Keratinocyte (primary cell): ENCODE results near the gene BCAS4. TPM values are rescaled to one million over a fixed set of nuclear protein-coding genes. Genes with fewer than 3 reads are reported as not detected.

ENCODE experiments used
- DNase-seq: peaks from one replicate; pipeline ENCODE4 v3.0.0-alpha.2; 2011; ENCODE audit warnings: low read depth, missing footprints, low spot score
- FAIRE-seq: peaks from 2 replicates; lab custom pipeline; 2011; peaks lifted over from hg19 to GRCh38; lab: Jason Lieb, UNC
- H2AFZ ChIP-seq: 2 replicates; pipeline ENCODE4 v1.6.0; 2012; ENCODE audit warnings: low read length, control low read depth, inconsistent platforms; ENCODE audit not compliant: control insufficient read depth
- H3K27ac ChIP-seq: 2 replicates; pipeline ENCODE4 v1.5.1; 2011; ENCODE audit warnings: low read length; ENCODE audit not compliant: control insufficient read depth, insufficient read depth
- H3K27me3 ChIP-seq: 3 replicates; pipeline ENCODE4 v1.6.0; 2011; ENCODE audit warnings: low read length; ENCODE audit not compliant: control insufficient read depth, insufficient read depth; ENCODE audit errors: extremely low read depth
- H3K36me3 ChIP-seq, 2 experiments: 2 replicates in 1 of 2; 3 replicates in 1 of 2; pipeline ENCODE4 v1.5.1; 2011; ENCODE audit warnings: low read length in 2 of 2, mild to moderate bottlenecking in 1 of 2; ENCODE audit not compliant: control insufficient read depth in 2 of 2, insufficient read depth in 2 of 2; ENCODE audit errors: extremely low read depth in 1 of 2
- H3K4me1 ChIP-seq: 3 replicates; pipeline ENCODE4 v1.5.1; 2011; ENCODE audit warnings: low read length; ENCODE audit not compliant: control insufficient read depth, insufficient read depth; ENCODE audit errors: extremely low read depth
- H3K4me2 ChIP-seq: 3 replicates; pipeline ENCODE4 v1.6.0; 2011; ENCODE audit warnings: low read depth, low read length; ENCODE audit not compliant: control insufficient read depth, insufficient read depth; ENCODE audit errors: extremely low read depth
- H3K4me3 ChIP-seq, 3 experiments: fragments of 200-600 bp in 1 of 3; sonication (generic) in 1 of 3; 2 replicates in 2 of 3; 3 replicates in 1 of 3; pipeline ENCODE4 v1.5.1; 2011 to 2016; ENCODE audit warnings: low read length in 3 of 3, mild to moderate bottlenecking in 3 of 3, control low read depth in 2 of 3, inconsistent platforms in 1 of 3, low read depth in 1 of 3, mixed read lengths in 1 of 3, mixed run types in 1 of 3, moderate library complexity in 1 of 3; ENCODE audit not compliant: control insufficient read depth in 2 of 3, insufficient read depth in 2 of 3; ENCODE audit errors: extremely low read depth in 1 of 3
- H3K79me2 ChIP-seq: 2 replicates; pipeline ENCODE4 v1.6.0; 2012; ENCODE audit warnings: low read length; ENCODE audit not compliant: control insufficient read depth, insufficient read depth
- H3K9ac ChIP-seq: 3 replicates; pipeline ENCODE4 v1.6.0; 2011; ENCODE audit warnings: low read length; ENCODE audit not compliant: control insufficient read depth, insufficient read depth; ENCODE audit errors: extremely low read depth
- H3K9me1 ChIP-seq: 3 replicates; pipeline ENCODE4 v1.6.0; 2011; ENCODE audit warnings: low read length; ENCODE audit not compliant: control insufficient read depth, insufficient read depth; ENCODE audit errors: extremely low read depth
- H3K9me3 ChIP-seq: 2 replicates; pipeline ENCODE4 v1.5.1; 2012; ENCODE audit warnings: low read depth, low read length; ENCODE audit not compliant: control insufficient read depth
- H4K20me1 ChIP-seq: 3 replicates; pipeline ENCODE4 v1.6.0; 2011; ENCODE audit warnings: low read length; ENCODE audit not compliant: control insufficient read depth, insufficient read depth; ENCODE audit errors: extremely low read depth
- EZH2 ChIP-seq: IDR thresholded peaks from one replicate; pipeline ENCODE4 v1.6.1; 2012; ENCODE audit warnings: inconsistent platforms, mild to moderate bottlenecking, low read length, moderate library complexity
- dilution Hi-C: fragments of 300-500 bp; cut with MboI; formaldehyde crosslinking; loops from one replicate; pipeline ENCODE4 v1.7.0; 2020; ENCODE audit warnings: low sequenced_read_pairs; ENCODE audit not compliant: extremely low pct_ligation_motif_present
- polyA plus RNA-seq, 5 experiments: library from polyadenylated mRNA; depleted of rRNA in 3 of 5; stranded (reverse) in 3 of 5; stranded (forward) in 1 of 5; unstranded in 1 of 5; fragments of >200 nt; gene quantifications; 1 replicate in 1 of 5; 2 replicates in 3 of 5; 3 replicates in 1 of 5; pipeline versions ENCODE4 v1.2.1 to v1.2.3, GENCODE V29; 2011 to 2012; ENCODE audit warnings: missing spikeins in 2 of 5, low read depth in 1 of 5, low replicate concordance in 1 of 5
- TF ChIP-seq, protein P1 (sequence below), 3 experiments: IDR thresholded peaks in 1 of 3; conservative IDR thresholded peaks in 1 of 3; optimal IDR thresholded peaks in 1 of 3; 2 replicates in 2 of 3; 3 replicates in 1 of 3; pipeline versions ENCODE3 to v1.5.1; 2011; ENCODE audit warnings: low read length in 3 of 3, mild to moderate bottlenecking in 3 of 3, moderate library complexity in 2 of 3, control low read depth in 1 of 3, inconsistent platforms in 1 of 3; ENCODE audit not compliant: insufficient read depth in 2 of 3; ENCODE audit errors: extremely low read depth in 1 of 3

The BCAS4 gene
- polyA plus RNA-seq, 1 donor (not counting 4 experiments of a cell fraction or from before 2014, with no cell fraction given) = 13.8 TPM

DNA sequence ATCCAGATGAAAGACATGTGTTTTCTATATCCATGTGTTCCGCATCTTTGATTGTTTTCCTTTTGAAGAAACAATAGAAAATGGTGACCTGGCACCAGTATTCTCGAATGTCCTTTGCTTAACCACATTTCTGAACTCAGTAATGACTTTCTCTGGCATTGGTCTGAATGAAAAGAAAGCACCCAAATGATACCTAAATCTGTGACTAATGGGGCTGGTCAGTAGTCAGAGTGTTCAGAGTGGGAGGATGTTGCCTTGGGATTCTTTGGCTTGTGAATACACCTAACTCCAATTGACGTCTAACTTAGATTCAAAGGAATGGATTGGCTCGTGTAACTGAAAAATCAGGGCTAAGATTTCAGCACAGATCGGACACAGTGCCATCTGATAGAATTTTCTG, 36.4 kb upstream of the BCAS4 start:
- FAIRE-seq (no peak), DNase-seq (no peak)
- no peaks in the 10 kb centered on the region for H3K27me3 ChIP-seq
- dilution Hi-C loops = no loop called here
- no peaks in the 10 kb centered on the region for H3K9me3 ChIP-seq
- no peak for TF ChIP-seq EZH2
- TF ChIP-seq, protein P1, sequence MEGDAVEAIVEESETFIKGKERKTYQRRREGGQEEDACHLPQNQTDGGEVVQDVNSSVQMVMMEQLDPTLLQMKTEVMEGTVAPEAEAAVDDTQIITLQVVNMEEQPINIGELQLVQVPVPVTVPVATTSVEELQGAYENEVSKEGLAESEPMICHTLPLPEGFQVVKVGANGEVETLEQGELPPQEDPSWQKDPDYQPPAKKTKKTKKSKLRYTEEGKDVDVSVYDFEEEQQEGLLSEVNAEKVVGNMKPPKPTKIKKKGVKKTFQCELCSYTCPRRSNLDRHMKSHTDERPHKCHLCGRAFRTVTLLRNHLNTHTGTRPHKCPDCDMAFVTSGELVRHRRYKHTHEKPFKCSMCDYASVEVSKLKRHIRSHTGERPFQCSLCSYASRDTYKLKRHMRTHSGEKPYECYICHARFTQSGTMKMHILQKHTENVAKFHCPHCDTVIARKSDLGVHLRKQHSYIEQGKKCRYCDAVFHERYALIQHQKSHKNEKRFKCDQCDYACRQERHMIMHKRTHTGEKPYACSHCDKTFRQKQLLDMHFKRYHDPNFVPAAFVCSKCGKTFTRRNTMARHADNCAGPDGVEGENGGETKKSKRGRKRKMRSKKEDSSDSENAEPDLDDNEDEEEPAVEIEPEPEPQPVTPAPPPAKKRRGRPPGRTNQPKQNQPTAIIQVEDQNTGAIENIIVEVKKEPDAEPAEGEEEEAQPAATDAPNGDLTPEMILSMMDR (optimal IDR thresholded peaks at IDR 0.05 in 1 of 3, IDR thresholded peaks at IDR 0.05 in 1 of 3, conservative IDR thresholded peaks at IDR 0.05 in 1 of 3; ENCODE audit: extremely low read depth in 1 of 3, insufficient read depth in 2 of 3, low read length in 3 of 3) = no peak
- no peak overlapping the region for H3K4me3 ChIP-seq
- no peaks in the 10 kb centered on the region for H3K36me3 ChIP-seq
- H3K27ac ChIP-seq = no peak overlapping the region
- H4K20me1 ChIP-seq = no peaks in the 10 kb centered on the region
- no peaks in the 10 kb centered on the region for H3K9me1 ChIP-seq
- H3K4me1 ChIP-seq = peaks cover 28% of the 10 kb centered on the region
- H3K9ac ChIP-seq = no peak overlapping the region
- H2AFZ ChIP-seq = no peak overlapping the region
- no peak overlapping the region for H3K4me2 ChIP-seq
- H3K79me2 ChIP-seq = no peaks in the 10 kb centered on the region

DNA sequence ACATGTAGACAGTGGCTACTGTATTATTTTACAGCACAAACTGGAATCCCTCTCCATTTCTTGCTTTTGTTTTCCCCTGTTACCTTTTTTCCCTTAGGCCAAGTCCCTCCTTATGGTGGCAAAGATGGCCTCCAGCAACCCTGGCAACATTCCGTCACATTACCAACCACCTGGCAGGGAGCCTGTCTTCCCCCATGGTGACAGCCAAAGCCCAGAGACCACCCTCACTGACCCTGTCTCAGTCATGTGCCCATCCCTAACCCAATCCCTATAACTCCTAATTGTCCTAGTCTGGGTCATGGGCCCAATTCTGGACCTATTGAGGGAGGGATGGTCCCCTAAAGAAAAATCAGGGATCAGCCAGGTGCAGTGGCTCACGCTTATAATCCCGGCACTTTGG, 35.9 kb upstream of the BCAS4 start:
- H3K4me3 ChIP-seq = no peak overlapping the region
- no peak overlapping the region for H3K4me2 ChIP-seq
- FAIRE-seq (no peak), DNase-seq (no peak)
- H3K9ac ChIP-seq = no peak overlapping the region
- no peaks in the 10 kb centered on the region for H3K36me3 ChIP-seq
- peaks cover 28% of the 10 kb centered on the region for H3K4me1 ChIP-seq
- H3K9me3 ChIP-seq = no peaks in the 10 kb centered on the region
- H2AFZ ChIP-seq = no peak overlapping the region
- no peak overlapping the region for H3K27ac ChIP-seq
- TF ChIP-seq, protein P1 (optimal IDR thresholded peaks at IDR 0.05 in 1 of 3, IDR thresholded peaks at IDR 0.05 in 1 of 3, conservative IDR thresholded peaks at IDR 0.05 in 1 of 3; ENCODE audit: extremely low read depth in 1 of 3, insufficient read depth in 2 of 3, low read length in 3 of 3) = no peak
- no peak for TF ChIP-seq EZH2
- no peaks in the 10 kb centered on the region for H4K20me1 ChIP-seq
- H3K9me1 ChIP-seq = no peaks in the 10 kb centered on the region
- dilution Hi-C loops = no loop called here
- no peaks in the 10 kb centered on the region for H3K79me2 ChIP-seq
- H3K27me3 ChIP-seq = no peaks in the 10 kb centered on the region
